GM12875 (cell line): ENCODE measurements around the gene FBXO34.

ENCODE experiments used
- H3K4me3 ChIP-seq: one replicate; pipeline ENCODE4 v1.5.1; 2011; ENCODE audit warnings: low read depth, low read length, control low read depth
- TF ChIP-seq, protein P1 (sequence below): IDR thresholded peaks from 2 replicates; pipeline ENCODE4 v1.5.1; 2011; ENCODE audit warnings: low read depth, mild to moderate bottlenecking, control low read depth, inconsistent platforms, low read length, moderate library complexity, borderline replicate concordance; ENCODE audit not compliant: insufficient read depth

FBXO34 gene

GRCh38 chr14:55272387-55272786 lies 1.2 kb downstream of the FBXO34 start:
- peak overlapping the region; percentile 100 for H3K4me3 ChIP-seq
- TF ChIP-seq, protein P1, sequence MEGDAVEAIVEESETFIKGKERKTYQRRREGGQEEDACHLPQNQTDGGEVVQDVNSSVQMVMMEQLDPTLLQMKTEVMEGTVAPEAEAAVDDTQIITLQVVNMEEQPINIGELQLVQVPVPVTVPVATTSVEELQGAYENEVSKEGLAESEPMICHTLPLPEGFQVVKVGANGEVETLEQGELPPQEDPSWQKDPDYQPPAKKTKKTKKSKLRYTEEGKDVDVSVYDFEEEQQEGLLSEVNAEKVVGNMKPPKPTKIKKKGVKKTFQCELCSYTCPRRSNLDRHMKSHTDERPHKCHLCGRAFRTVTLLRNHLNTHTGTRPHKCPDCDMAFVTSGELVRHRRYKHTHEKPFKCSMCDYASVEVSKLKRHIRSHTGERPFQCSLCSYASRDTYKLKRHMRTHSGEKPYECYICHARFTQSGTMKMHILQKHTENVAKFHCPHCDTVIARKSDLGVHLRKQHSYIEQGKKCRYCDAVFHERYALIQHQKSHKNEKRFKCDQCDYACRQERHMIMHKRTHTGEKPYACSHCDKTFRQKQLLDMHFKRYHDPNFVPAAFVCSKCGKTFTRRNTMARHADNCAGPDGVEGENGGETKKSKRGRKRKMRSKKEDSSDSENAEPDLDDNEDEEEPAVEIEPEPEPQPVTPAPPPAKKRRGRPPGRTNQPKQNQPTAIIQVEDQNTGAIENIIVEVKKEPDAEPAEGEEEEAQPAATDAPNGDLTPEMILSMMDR: no peak

GRCh38 chr14:55272922-55273321 lies 1.7 kb downstream of the FBXO34 start:
- H3K4me3 ChIP-seq: peak overlapping the region; percentile 100
- TF ChIP-seq, protein P1: no peak

DNA sequence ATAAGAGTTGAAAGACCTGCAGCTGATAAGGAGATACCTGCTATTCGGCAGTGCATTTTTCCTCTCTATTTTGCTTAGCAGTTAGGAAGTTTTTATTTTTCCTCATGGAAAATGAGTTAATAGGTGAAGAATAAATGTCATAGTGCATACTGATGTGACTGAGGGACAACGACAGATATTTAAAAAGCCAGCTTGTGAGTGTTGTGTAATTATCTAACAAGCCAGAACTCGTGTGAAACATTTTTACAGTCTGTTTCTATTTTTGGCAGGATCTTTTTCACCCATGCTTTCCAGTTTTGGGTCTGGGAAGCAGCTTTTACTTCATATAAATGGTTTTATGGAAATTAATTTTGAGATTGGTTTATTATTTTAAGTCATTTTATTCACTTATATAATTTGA lies 2.9 kb downstream of the FBXO34 start:
- TF ChIP-seq, protein P1: no peak
- H3K4me3 ChIP-seq: no peak overlapping the region

DNA sequence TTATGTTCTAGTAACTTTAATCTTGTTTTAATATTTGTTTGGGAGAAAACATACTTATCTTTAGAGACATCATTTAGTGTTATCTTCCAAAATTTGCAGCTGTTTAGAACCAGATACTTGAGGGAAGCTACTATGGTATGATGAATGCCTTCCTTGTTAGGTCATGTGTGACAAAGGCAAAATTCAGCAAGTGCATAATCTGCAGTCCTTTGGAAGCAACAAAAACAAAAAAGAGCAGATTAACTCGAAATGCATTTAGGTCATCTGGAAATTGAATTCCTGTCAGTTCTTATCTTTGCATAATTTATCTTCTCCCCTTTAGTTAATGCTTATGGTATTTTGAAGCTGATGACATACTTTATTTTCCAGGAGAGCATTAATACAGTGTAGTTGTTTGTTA lies 3.5 kb downstream of the FBXO34 start:
- TF ChIP-seq, protein P1: no peak
- H3K4me3 ChIP-seq: no peak overlapping the region

DNA sequence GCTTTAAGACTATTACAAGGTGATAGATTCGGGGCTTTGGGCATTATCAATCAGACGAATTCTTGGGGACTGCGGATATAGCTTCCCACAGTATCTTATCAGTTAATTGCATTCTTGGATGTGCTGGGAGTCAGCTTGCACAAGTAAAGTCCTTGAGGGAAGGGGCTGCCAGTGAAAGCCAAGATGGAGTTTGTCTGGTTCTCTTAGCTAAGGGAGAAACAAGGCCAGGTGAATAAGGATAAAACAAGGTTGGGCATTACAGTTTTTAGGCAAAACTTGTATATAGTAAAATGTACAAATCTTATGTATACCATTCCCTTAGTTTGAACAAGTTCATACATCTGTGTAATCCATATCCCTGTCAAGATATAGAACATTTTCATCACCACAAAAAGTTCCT lies 5.5 kb downstream of the FBXO34 start:
- TF ChIP-seq, protein P1: no peak
- no peak overlapping the region for H3K4me3 ChIP-seq

DNA sequence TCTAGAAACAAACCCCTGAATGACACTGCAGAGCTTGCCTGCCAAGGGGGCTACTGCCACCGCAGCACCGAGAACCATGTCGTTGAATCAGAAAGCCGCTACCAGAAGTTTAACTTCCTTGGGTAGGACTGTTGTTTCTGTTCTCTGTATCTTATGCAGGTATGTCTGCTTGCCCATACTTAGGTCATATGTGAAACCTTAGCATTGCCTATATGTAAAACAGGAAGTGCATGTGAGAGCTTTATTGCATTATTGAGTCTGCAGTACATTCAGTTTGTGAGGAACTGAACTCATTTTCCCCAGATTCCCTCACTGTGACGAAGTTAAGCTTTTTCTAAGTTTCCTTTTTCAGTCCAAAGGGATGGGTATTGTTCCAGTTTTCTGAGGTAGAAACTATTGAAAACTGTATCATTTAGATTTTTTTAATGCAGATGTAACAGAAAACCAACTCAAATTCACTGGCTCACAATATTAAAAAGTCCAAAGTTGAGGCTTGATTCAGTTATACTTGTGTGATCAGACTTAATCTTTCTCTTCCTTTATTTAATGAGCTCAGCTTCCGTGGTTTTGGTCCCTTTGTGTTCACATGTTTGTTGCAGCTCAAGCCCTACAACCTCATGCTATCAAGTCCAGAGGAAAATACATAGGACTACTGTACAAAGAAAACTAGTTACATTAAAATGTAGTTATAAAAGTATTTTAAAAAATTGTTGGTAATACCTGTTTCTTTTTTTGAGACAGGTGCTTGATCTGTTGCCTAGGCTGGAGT lies 6.9 kb downstream of the FBXO34 start:
- H3K4me3 ChIP-seq: no peak overlapping the region
- TF ChIP-seq, protein P1: no peak

DNA sequence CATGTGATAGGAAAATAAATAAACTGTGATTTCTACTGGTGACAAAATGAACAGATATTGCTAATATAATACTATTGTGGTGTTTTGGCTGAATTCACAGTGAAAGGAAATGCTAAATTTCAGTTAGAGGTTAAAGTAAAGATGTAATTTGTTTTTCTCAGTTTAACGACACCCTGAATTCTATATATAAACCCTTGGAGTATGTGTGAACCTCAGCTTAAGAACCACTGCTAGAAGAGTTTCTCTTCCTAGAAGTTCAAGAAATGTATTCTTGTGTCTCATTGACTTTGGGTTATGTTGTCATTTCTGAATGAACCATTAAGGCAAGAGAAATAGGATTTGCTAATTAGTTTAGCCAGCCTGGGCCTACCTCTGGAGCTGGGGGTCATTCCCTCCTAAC lies 8.2 kb downstream of the FBXO34 start:
- TF ChIP-seq, protein P1: no peak
- no peak overlapping the region for H3K4me3 ChIP-seq
